ENCODE measurements around the gene GALNT9.

DNA sequence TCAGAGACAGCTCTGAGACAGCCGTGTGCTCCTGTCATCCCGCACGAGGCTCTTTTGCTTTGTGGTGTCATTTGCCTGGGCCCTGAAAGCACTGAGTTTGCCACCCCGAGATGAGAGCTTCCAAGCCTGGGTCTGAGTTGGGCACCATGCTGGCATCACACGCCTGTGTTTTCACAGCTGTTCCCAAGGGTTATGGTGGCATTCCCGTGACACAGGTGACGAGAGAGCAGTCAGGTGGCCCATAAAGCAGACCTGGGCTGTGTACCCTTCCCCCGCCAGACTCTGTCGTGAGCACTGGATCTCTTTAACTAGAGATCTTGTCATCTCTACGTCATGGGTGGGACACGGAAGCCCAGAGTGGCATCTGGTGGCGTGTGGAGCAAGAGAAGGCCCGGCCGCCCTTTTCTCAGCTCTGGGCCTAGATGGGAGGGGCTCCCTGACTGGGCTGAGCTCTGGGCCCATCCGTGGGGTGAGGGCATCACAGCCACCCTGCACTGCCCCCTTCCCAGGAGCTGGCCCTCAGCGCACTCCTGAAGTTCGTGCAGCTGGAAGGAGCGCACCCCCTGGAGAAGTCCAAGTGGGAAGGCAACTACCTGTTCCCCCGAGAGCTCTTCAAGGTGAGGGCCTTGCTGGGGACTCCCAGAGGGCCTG lies 182.5 kb downstream of the GALNT9 start:
- no peak for TF ChIP-seq POLR2A (IDR thresholded peaks at IDR 0.05)
- TF ChIP-seq EP300 (IDR thresholded peaks at IDR 0.05), result no peak
- no peak for TF ChIP-seq POLR2AphosphoS5 (IDR thresholded peaks at IDR 0.05)
